Measurements from ENCODE around the gene SYT7. TPM values are rescaled to one million over a fixed set of nuclear protein-coding genes. Genes with fewer than 3 reads are reported as not detected.
A peak's percentile ranks its signal among the peaks of the same experiment; 100 is the strongest.

Gene SYT7
- polyA plus RNA-seq (2013, experiment 1 of 4), result 11.1 TPM
- polyA plus RNA-seq (2013, experiment 2 of 4), result 11.1 TPM
- 8.0 TPM for polyA plus RNA-seq (2013, experiment 3 of 4)
- 7.4 TPM for polyA plus RNA-seq (2013, experiment 4 of 4)

GRCh38 chr11:61581030-61581928, at the start of gene SYT7:
SYT7 (minus strand) TSS chr11:61581076; CDS start chr11:61580820, 256 bp downstream.
- no peaks in the 10 kb centered on the region for H3K9me3 ChIP-seq (ENCODE audit: control insufficient read depth, low read length)
- peaks cover 41% of the 10 kb centered on the region for H3K4me1 ChIP-seq (ENCODE audit: control insufficient read depth, insufficient read depth, low read length)
- H3K4me3 ChIP-seq (ENCODE audit: insufficient read depth, low read depth, low read length), result peak within 1 kb of the TSS; percentile 52
- 1 to 2% methylated on average over 96 of the region's 96 CpGs for WGBS, 2 experiments
- H3K36me3 ChIP-seq (ENCODE audit: control insufficient read depth, insufficient read depth, low read length), result no peaks in the 10 kb centered on the region
- H3K27ac ChIP-seq (ENCODE audit: insufficient read depth, low read depth, low read length, poor library complexity, severe bottlenecking), result no peak within 1 kb of the TSS
- peaks cover 51% of the 10 kb centered on the region for H3K27me3 ChIP-seq (ENCODE audit: control insufficient read depth, insufficient read depth, low read length, poor library complexity, severe bottlenecking)

DNA sequence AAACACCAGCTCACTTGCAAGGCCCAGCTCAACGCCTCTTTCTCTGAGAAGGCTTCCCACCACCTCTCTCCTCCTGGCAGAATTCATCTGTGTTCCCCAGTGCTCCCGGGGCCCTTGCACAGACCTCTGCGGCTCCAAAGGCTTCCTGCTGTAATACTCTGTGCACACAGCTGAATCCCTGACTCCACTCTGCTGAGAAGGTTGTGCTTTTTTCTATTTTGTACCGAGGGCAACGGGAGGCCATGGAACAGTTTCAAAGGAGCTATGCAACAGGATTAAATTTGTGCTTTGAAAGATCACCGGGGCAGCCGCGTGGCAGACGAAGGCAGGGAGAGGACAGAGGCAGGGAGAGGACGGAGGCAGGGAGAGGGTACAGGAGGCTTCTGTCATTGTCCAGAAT, 49.2 kb upstream of the SYT7 start:
- Histone ChIP-seq H3K36me3 (ENCODE audit: control insufficient read depth, insufficient read depth, low read length) (no peaks in the 10 kb centered on the region), H3K4me3 (ENCODE audit: insufficient read depth, low read depth, low read length) (no peak overlapping the region), H3K4me1 (ENCODE audit: control insufficient read depth, insufficient read depth, low read length) (peaks cover 7% of the 10 kb centered on the region), H3K9me3 (ENCODE audit: control insufficient read depth, low read length) (no peaks in the 10 kb centered on the region), H3K27ac (ENCODE audit: insufficient read depth, low read depth, low read length, poor library complexity, severe bottlenecking) (no peak overlapping the region), H3K27me3 (ENCODE audit: control insufficient read depth, insufficient read depth, low read length, poor library complexity, severe bottlenecking) (no peaks in the 10 kb centered on the region)
- WGBS, 2 experiments, result 77 to 79% methylated on average over 10 of the region's 10 CpGs

DNA sequence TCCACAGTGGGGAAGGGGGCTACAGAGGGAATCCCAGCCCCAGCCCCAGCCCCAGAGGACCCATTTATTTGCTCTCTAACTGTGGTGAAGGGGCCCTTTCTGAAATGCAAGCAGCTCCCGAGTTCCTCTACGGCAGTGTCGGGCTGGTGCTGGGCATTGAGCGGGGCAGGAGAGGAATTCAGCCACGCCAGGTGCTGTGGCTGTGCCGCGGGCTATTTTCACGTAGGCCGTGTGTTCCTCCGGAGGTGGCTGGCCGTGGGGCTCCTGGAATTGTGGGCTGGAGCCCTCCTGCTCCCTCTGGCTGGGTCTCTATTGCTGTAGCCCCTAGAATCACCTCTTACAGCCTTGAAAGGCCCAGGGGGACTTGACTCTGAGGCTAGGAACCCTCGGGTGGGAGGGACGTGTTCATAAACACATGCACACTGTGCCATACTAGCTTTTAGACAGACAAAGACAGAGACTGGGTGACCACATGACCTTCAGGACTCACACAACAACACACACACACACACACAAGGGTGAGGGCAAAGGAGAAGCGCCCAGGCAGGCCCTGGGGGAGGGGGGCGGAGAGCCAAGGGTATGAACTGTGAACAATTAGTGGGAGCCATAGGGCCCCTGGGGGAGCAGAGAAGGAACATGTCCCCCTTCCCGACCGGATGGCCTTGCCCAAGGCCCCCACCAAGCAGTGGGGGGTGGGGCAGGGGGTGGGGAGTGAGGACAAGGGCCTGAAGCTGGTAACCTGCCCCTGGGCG, 48.4 kb upstream of the SYT7 start:
- Histone ChIP-seq H3K27me3 (ENCODE audit: control insufficient read depth, insufficient read depth, low read length, poor library complexity, severe bottlenecking) (no peaks in the 10 kb centered on the region), H3K4me1 (ENCODE audit: control insufficient read depth, insufficient read depth, low read length) (peaks cover 7% of the 10 kb centered on the region), H3K36me3 (ENCODE audit: control insufficient read depth, insufficient read depth, low read length) (no peaks in the 10 kb centered on the region), H3K4me3 (ENCODE audit: insufficient read depth, low read depth, low read length) (no peak overlapping the region), H3K9me3 (ENCODE audit: control insufficient read depth, low read length) (no peaks in the 10 kb centered on the region), H3K27ac (ENCODE audit: insufficient read depth, low read depth, low read length, poor library complexity, severe bottlenecking) (no peak overlapping the region)
- WGBS, 2 experiments, result 88 to 89% methylated on average over 18 of the region's 18 CpGs

- Histone ChIP-seq H3K9me3 (ENCODE audit: control insufficient read depth, low read length) (no peaks in the 10 kb centered on the region), H3K4me1 (ENCODE audit: control insufficient read depth, insufficient read depth, low read length) (peaks cover 7% of the 10 kb centered on the region), H3K4me3 (ENCODE audit: insufficient read depth, low read depth, low read length) (no peak overlapping the region), H3K27me3 (ENCODE audit: control insufficient read depth, insufficient read depth, low read length, poor library complexity, severe bottlenecking) (no peaks in the 10 kb centered on the region), H3K36me3 (ENCODE audit: control insufficient read depth, insufficient read depth, low read length) (no peaks in the 10 kb centered on the region), H3K27ac (ENCODE audit: insufficient read depth, low read depth, low read length, poor library complexity, severe bottlenecking) (no peak overlapping the region)
- 92 to 95% methylated on average over 5 of the region's 5 CpGs for WGBS, 2 experiments
Observed at GRCh38 chr11:61628662-61628970, 47.7 kb upstream of the SYT7 start.

GRCh38 chr11:61627850-61628661, 47.2 kb upstream of the SYT7 start:
- 65 to 66% methylated on average over 13 of the region's 13 CpGs for WGBS, 2 experiments
- H3K36me3 ChIP-seq (ENCODE audit: control insufficient read depth, insufficient read depth, low read length), result no peaks in the 10 kb centered on the region
- no peak overlapping the region for H3K27ac ChIP-seq (ENCODE audit: insufficient read depth, low read depth, low read length, poor library complexity, severe bottlenecking)
- no peak overlapping the region for H3K4me3 ChIP-seq (ENCODE audit: insufficient read depth, low read depth, low read length)
- no peaks in the 10 kb centered on the region for H3K27me3 ChIP-seq (ENCODE audit: control insufficient read depth, insufficient read depth, low read length, poor library complexity, severe bottlenecking)
- no peaks in the 10 kb centered on the region for H3K9me3 ChIP-seq (ENCODE audit: control insufficient read depth, low read length)
- peaks cover 7% of the 10 kb centered on the region for H3K4me1 ChIP-seq (ENCODE audit: control insufficient read depth, insufficient read depth, low read length)

GRCh38 chr11:61626580-61627380, 45.9 kb upstream of the SYT7 start:
- Histone ChIP-seq H3K27me3 (ENCODE audit: control insufficient read depth, insufficient read depth, low read length, poor library complexity, severe bottlenecking) (no peaks in the 10 kb centered on the region), H3K4me1 (ENCODE audit: control insufficient read depth, insufficient read depth, low read length) (peaks cover 9% of the 10 kb centered on the region), H3K4me3 (ENCODE audit: insufficient read depth, low read depth, low read length) (no peak overlapping the region), H3K36me3 (ENCODE audit: control insufficient read depth, insufficient read depth, low read length) (no peaks in the 10 kb centered on the region), H3K27ac (ENCODE audit: insufficient read depth, low read depth, low read length, poor library complexity, severe bottlenecking) (no peak overlapping the region), H3K9me3 (ENCODE audit: control insufficient read depth, low read length) (no peaks in the 10 kb centered on the region)
- WGBS, 2 experiments, result 67 to 77% methylated on average over 10 of the region's 10 CpGs

GRCh38 chr11:61625525-61625924, 44.6 kb upstream of the SYT7 start:
- H3K4me1 ChIP-seq (ENCODE audit: control insufficient read depth, insufficient read depth, low read length), result peaks cover 9% of the 10 kb centered on the region

DNA sequence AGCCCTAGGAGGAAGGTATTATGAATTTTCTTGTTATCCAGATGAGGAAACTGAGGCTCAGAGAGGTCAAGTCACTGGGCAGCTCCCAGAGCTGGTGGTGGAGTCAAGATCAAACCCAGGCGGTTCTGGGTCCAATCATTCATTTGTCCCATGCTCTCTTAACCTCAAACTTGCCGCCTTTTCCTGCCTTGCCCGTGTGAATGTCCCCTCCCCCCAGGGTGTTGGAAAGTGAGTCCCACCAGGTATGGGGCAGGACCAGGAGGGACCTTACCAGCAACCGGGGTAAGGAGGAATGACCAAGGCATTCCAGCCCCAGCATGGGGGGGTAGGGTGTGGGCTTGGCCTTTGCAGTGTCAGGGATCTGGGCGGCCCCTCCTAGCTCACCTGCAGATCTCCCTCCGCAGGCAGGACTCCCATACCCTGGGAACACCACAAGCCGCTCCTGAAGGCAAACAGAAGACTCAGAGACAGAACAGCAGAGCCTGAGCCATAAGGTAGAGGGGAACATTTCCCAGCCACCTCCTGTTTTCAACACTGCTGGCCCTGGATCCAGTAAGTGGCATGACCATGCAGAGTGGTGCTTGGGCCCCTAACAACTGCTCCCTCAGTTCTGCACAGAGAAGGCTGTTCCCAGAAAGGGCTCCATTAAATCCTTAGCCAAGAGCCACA, 41.2 kb upstream of the SYT7 start:
- WGBS, 2 experiments, result 73 to 79% methylated on average over 7 of the region's 7 CpGs
- Histone ChIP-seq H3K27me3 (ENCODE audit: control insufficient read depth, insufficient read depth, low read length, poor library complexity, severe bottlenecking) (no peaks in the 10 kb centered on the region), H3K4me3 (ENCODE audit: insufficient read depth, low read depth, low read length) (no peak overlapping the region)

More at GRCh38 chr11:61625525-61625924, 44.6 kb upstream of the SYT7 start:
- Histone ChIP-seq H3K27me3 (ENCODE audit: control insufficient read depth, insufficient read depth, low read length, poor library complexity, severe bottlenecking) (no peaks in the 10 kb centered on the region), H3K9me3 (ENCODE audit: control insufficient read depth, low read length) (no peaks in the 10 kb centered on the region), H3K27ac (ENCODE audit: insufficient read depth, low read depth, low read length, poor library complexity, severe bottlenecking) (no peak overlapping the region), H3K4me3 (ENCODE audit: insufficient read depth, low read depth, low read length) (no peak overlapping the region), H3K36me3 (ENCODE audit: control insufficient read depth, insufficient read depth, low read length) (no peaks in the 10 kb centered on the region)
- WGBS, 2 experiments, result 96 to 99% methylated on average over 3 of the region's 3 CpGs

More for the DNA sequence above, 41.2 kb upstream of the SYT7 start:
- Histone ChIP-seq H3K9me3 (ENCODE audit: control insufficient read depth, low read length) (no peaks in the 10 kb centered on the region), H3K27ac (ENCODE audit: insufficient read depth, low read depth, low read length, poor library complexity, severe bottlenecking) (no peak overlapping the region), H3K4me1 (ENCODE audit: control insufficient read depth, insufficient read depth, low read length) (peaks cover 10% of the 10 kb centered on the region), H3K36me3 (ENCODE audit: control insufficient read depth, insufficient read depth, low read length) (no peaks in the 10 kb centered on the region)

All from ectodermal cell (in vitro differentiated cells).